GM19372 (cell line): ENCODE measurements around the gene TRIM38.
A peak's percentile ranks its signal among the peaks of the same experiment; 100 is the strongest.
"Not testable (repeated sequence)": the region's sequence is repeated elsewhere in the genome, so short reads cannot be mapped to it uniquely, and the experiment has no call there.

Experiments used
- ATAC-seq: cut with Tn5 transposase; IDR thresholded peaks from one replicate; pipeline ENCODE4 v1.9.1; 2021; ENCODE audit warnings: mild to moderate bottlenecking, low read depth, moderate library complexity; ENCODE audit not compliant: unreplicated experiment

TRIM38 gene

GRCh38 chr6:26000366-26001144 lies 38.0 kb downstream of the TRIM38 start:
- no peak for ATAC-seq

- ATAC-seq = no peak
Observed at GRCh38 chr6:26003102-26003694, 40.6 kb downstream of the TRIM38 start.

GRCh38 chr6:26006086-26006939 lies 43.7 kb downstream of the TRIM38 start:
- no peak for ATAC-seq

GRCh38 chr6:26006940-26007305 lies 44.3 kb downstream of the TRIM38 start:
- ATAC-seq = not testable (repeated sequence)

- no peak for ATAC-seq
Observed at GRCh38 chr6:26008470-26008869, 45.9 kb downstream of the TRIM38 start.

- no peak for ATAC-seq
Observed at GRCh38 chr6:26009817-26010216, 47.2 kb downstream of the TRIM38 start.

GRCh38 chr6:26012061-26012460 lies 49.5 kb downstream of the TRIM38 start:
- no peak for ATAC-seq

- ATAC-seq = not testable (repeated sequence)
Observed at GRCh38 chr6:26014386-26014785, 51.8 kb downstream of the TRIM38 start.

GRCh38 chr6:26016245-26016962 lies 53.8 kb downstream of the TRIM38 start:
- no peak for ATAC-seq

GRCh38 chr6:26016963-26017631 lies 54.5 kb downstream of the TRIM38 start:
- ATAC-seq = no peak

- ATAC-seq = no peak
Observed at GRCh38 chr6:26017632-26017966, 55.0 kb downstream of the TRIM38 start.

GRCh38 chr6:26019261-26019830 lies 56.7 kb downstream of the TRIM38 start:
- no peak for ATAC-seq

GRCh38 chr6:26019967-26020328 lies 57.3 kb downstream of the TRIM38 start:
- ATAC-seq = no peak

GRCh38 chr6:26020329-26021000 lies 57.9 kb downstream of the TRIM38 start:
- ATAC-seq = peak; percentile 44

GRCh38 chr6:26021001-26021349 lies 58.4 kb downstream of the TRIM38 start:
- peak; percentile 6 for ATAC-seq

- ATAC-seq = peak; percentile 55
Observed at GRCh38 chr6:26021350-26022131, 58.9 kb downstream of the TRIM38 start.

- no peak for ATAC-seq
Observed at GRCh38 chr6:26022132-26022472, 59.5 kb downstream of the TRIM38 start.

- no peak for ATAC-seq
Observed at GRCh38 chr6:26022737-26023136, 60.1 kb downstream of the TRIM38 start.

- no peak for ATAC-seq
Observed at GRCh38 chr6:26024651-26025046, 62.0 kb downstream of the TRIM38 start.
